ENCODE results near the gene FN3KRP.

The FN3KRP gene

GRCh38 chr17:82699551-82699950, 17.0 kb upstream of the FN3KRP start:
- Histone ChIP-seq H3K27ac (ENCODE audit: low read depth, low read length) (no peak overlapping the region), H3K4me1 (ENCODE audit: insufficient read depth, low read length) (peaks cover 11% of the 10 kb centered on the region), H3K9me3 (ENCODE audit: low read length) (no peaks in the 10 kb centered on the region), H3K27me3 (ENCODE audit: control insufficient read depth in 1 of 2, insufficient read depth in 2 of 2, low read length in 2 of 2) (peaks cover 0 to 6% of the 10 kb centered on the region in 2 donors), H3K36me3 (ENCODE audit: insufficient read depth, low read length) (no peaks in the 10 kb centered on the region), H3K4me3 (ENCODE audit: low read depth in 1 of 2, low read length in 2 of 2) (peak overlapping the region; percentile 42 to 70), H3K9ac (ENCODE audit: low read length) (no peak overlapping the region)

GRCh38 chr17:82702231-82702927, 14.1 kb upstream of the FN3KRP start:
- Histone ChIP-seq H3K9ac (ENCODE audit: low read length) (no peak overlapping the region), H3K27ac (ENCODE audit: low read depth, low read length) (no peak overlapping the region), H3K4me1 (ENCODE audit: insufficient read depth, low read length) (peaks cover 4% of the 10 kb centered on the region), H3K36me3 (ENCODE audit: insufficient read depth, low read length) (no peaks in the 10 kb centered on the region), H3K9me3 (ENCODE audit: low read length) (no peaks in the 10 kb centered on the region), H3K4me3 (ENCODE audit: low read depth in 1 of 2, low read length in 2 of 2) (no peak overlapping the region), H3K27me3 (ENCODE audit: control insufficient read depth in 1 of 2, insufficient read depth in 2 of 2, low read length in 2 of 2) (peaks cover 0 to 4% of the 10 kb centered on the region in 2 donors)

GRCh38 chr17:82703036-82703745, 13.3 kb upstream of the FN3KRP start:
- H3K27me3 ChIP-seq (ENCODE audit: control insufficient read depth in 1 of 2, insufficient read depth in 2 of 2, low read length in 2 of 2), result no peaks in the 10 kb centered on the region
- no peak overlapping the region for H3K9ac ChIP-seq (ENCODE audit: low read length)
- peaks cover 4% of the 10 kb centered on the region for H3K4me1 ChIP-seq (ENCODE audit: insufficient read depth, low read length)
- H3K27ac ChIP-seq (ENCODE audit: low read depth, low read length), result no peak overlapping the region
- no peak overlapping the region for H3K4me3 ChIP-seq (ENCODE audit: low read depth in 1 of 2, low read length in 2 of 2)
- H3K9me3 ChIP-seq (ENCODE audit: low read length), result no peaks in the 10 kb centered on the region
- H3K36me3 ChIP-seq (ENCODE audit: insufficient read depth, low read length), result no peaks in the 10 kb centered on the region

- Histone ChIP-seq H3K4me1 (ENCODE audit: insufficient read depth, low read length) (peaks cover 4% of the 10 kb centered on the region), H3K27ac (ENCODE audit: low read depth, low read length) (no peak overlapping the region), H3K27me3 (ENCODE audit: control insufficient read depth in 1 of 2, insufficient read depth in 2 of 2, low read length in 2 of 2) (no peaks in the 10 kb centered on the region), H3K36me3 (ENCODE audit: insufficient read depth, low read length) (no peaks in the 10 kb centered on the region), H3K9ac (ENCODE audit: low read length) (no peak overlapping the region), H3K9me3 (ENCODE audit: low read length) (no peaks in the 10 kb centered on the region), H3K4me3 (ENCODE audit: low read depth in 1 of 2, low read length in 2 of 2) (no peak overlapping the region)
These were observed 12.3 kb upstream of the FN3KRP start for GRCh38 chr17:82703935-82704865.

- Histone ChIP-seq H3K36me3 (ENCODE audit: insufficient read depth, low read length) (no peaks in the 10 kb centered on the region), H3K27ac (ENCODE audit: low read depth, low read length) (no peak overlapping the region), H3K4me1 (ENCODE audit: insufficient read depth, low read length) (no peaks in the 10 kb centered on the region), H3K4me3 (ENCODE audit: low read depth in 1 of 2, low read length in 2 of 2) (no peak overlapping the region), H3K27me3 (ENCODE audit: control insufficient read depth in 1 of 2, insufficient read depth in 2 of 2, low read length in 2 of 2) (peaks cover 0 to under 1% of the 10 kb centered on the region in 2 donors), H3K9me3 (ENCODE audit: low read length) (no peaks in the 10 kb centered on the region), H3K9ac (ENCODE audit: low read length) (no peak overlapping the region)
These were observed 11.6 kb upstream of the FN3KRP start for GRCh38 chr17:82704886-82705285.

- Histone ChIP-seq H3K9me3 (ENCODE audit: low read length) (no peaks in the 10 kb centered on the region), H3K36me3 (ENCODE audit: insufficient read depth, low read length) (no peaks in the 10 kb centered on the region), H3K4me1 (ENCODE audit: insufficient read depth, low read length) (no peaks in the 10 kb centered on the region), H3K27me3 (ENCODE audit: control insufficient read depth in 1 of 2, insufficient read depth in 2 of 2, low read length in 2 of 2) (peaks cover 0 to 7% of the 10 kb centered on the region in 2 donors), H3K27ac (ENCODE audit: low read depth, low read length) (no peak overlapping the region), H3K9ac (ENCODE audit: low read length) (no peak overlapping the region), H3K4me3 (ENCODE audit: low read depth in 1 of 2, low read length in 2 of 2) (no peak overlapping the region)
These were observed 10.8 kb upstream of the FN3KRP start for GRCh38 chr17:82705756-82706155.

- no peaks in the 10 kb centered on the region for H3K4me1 ChIP-seq (ENCODE audit: insufficient read depth, low read length)
- no peaks in the 10 kb centered on the region for H3K36me3 ChIP-seq (ENCODE audit: insufficient read depth, low read length)
- H3K9ac ChIP-seq (ENCODE audit: low read length), result no peak overlapping the region
- H3K27me3 ChIP-seq (ENCODE audit: control insufficient read depth in 1 of 2, insufficient read depth in 2 of 2, low read length in 2 of 2), result peaks cover 0 to 7% of the 10 kb centered on the region in 2 donors
- no peak overlapping the region for H3K27ac ChIP-seq (ENCODE audit: low read depth, low read length)
- H3K4me3 ChIP-seq (ENCODE audit: low read depth in 1 of 2, low read length in 2 of 2), result no peak overlapping the region
- no peaks in the 10 kb centered on the region for H3K9me3 ChIP-seq (ENCODE audit: low read length)
These were observed 7.4 kb upstream of the FN3KRP start for GRCh38 chr17:82709024-82709675.

GRCh38 chr17:82709676-82710498, 6.6 kb upstream of the FN3KRP start:
- Histone ChIP-seq H3K9ac (ENCODE audit: low read length) (no peak overlapping the region), H3K4me3 (ENCODE audit: low read depth in 1 of 2, low read length in 2 of 2) (no peak overlapping the region), H3K36me3 (ENCODE audit: insufficient read depth, low read length) (no peaks in the 10 kb centered on the region), H3K27me3 (ENCODE audit: control insufficient read depth in 1 of 2, insufficient read depth in 2 of 2, low read length in 2 of 2) (peaks cover 0 to 7% of the 10 kb centered on the region in 2 donors), H3K9me3 (ENCODE audit: low read length) (no peaks in the 10 kb centered on the region), H3K27ac (ENCODE audit: low read depth, low read length) (no peak overlapping the region), H3K4me1 (ENCODE audit: insufficient read depth, low read length) (no peaks in the 10 kb centered on the region)

- peaks cover 0 to 7% of the 10 kb centered on the region in 2 donors for H3K27me3 ChIP-seq (ENCODE audit: control insufficient read depth in 1 of 2, insufficient read depth in 2 of 2, low read length in 2 of 2)
- no peaks in the 10 kb centered on the region for H3K9me3 ChIP-seq (ENCODE audit: low read length)
- no peak overlapping the region for H3K9ac ChIP-seq (ENCODE audit: low read length)
- H3K4me1 ChIP-seq (ENCODE audit: insufficient read depth, low read length), result peaks cover under 1% of the 10 kb centered on the region
- H3K27ac ChIP-seq (ENCODE audit: low read depth, low read length), result no peak overlapping the region
- no peaks in the 10 kb centered on the region for H3K36me3 ChIP-seq (ENCODE audit: insufficient read depth, low read length)
- no peak overlapping the region for H3K4me3 ChIP-seq (ENCODE audit: low read depth in 1 of 2, low read length in 2 of 2)
These were observed 5.8 kb upstream of the FN3KRP start for GRCh38 chr17:82710499-82711232.

All from muscle layer of colon (tissue), 2 donors.